Adrenal gland (tissue), 12 donors: ENCODE data around the gene GSTM3. TPM values are rescaled to one million over a fixed set of nuclear protein-coding genes. Genes with fewer than 3 reads are reported as not detected.

ENCODE experiments used
- DNase-seq, 7 donors: peaks; one replicate each; pipeline ENCODE4 v3.0.0-alpha.2; 2019 to 2020
- H3K27ac ChIP-seq, 5 donors: fragments of 200-600 bp; sonication (generic) in 4 of 5; 1 replicate in 3 of 5; 2 replicates in 2 of 5; pipeline versions ENCODE4 v1.5.1 to v1.8.0; 2016 to 2020; ENCODE audit warnings: mild to moderate bottlenecking in 1 of 5
- H3K27me3 ChIP-seq: fragments of 200-600 bp; 2 replicates; pipeline ENCODE4 v1.8.0; 2021
- H3K36me3 ChIP-seq, 2 donors: fragments of 200-600 bp; replicated peaks in 1 of 2; 1 replicate in 1 of 2; 2 replicates in 1 of 2; pipeline versions ENCODE4 v1.5.1 to v1.8.0; 2018 to 2022
- H3K4me1 ChIP-seq, 2 donors: fragments of 200-600 bp; replicated peaks in 1 of 2; 1 replicate in 1 of 2; 2 replicates in 1 of 2; pipeline versions ENCODE4 v1.5.1 to v1.8.0; 2018 to 2021
- H3K4me3 ChIP-seq, 4 donors: fragments of 200-600 bp; sonication (generic) in 3 of 4; one replicate each; pipeline ENCODE4 v1.5.1; 2016 to 2018
- H3K9me3 ChIP-seq, 3 donors: fragments of 200-600 bp; sonication (generic) in 1 of 3; replicated peaks in 1 of 3; 1 replicate in 2 of 3; 2 replicates in 1 of 3; pipeline versions ENCODE4 v1.5.1 to v1.8.0; 2016 to 2021
- POLR2A ChIP-seq, 2 donors: fragments of 450-650 bp; IDR thresholded peaks; one replicate each; pipeline ENCODE4 v1.6.1; 2017; ENCODE audit warnings: antibody characterized with exemption in 2 of 2, mild to moderate bottlenecking in 2 of 2, moderate library complexity in 1 of 2
- WGBS, 4 donors: extraction: QIAGEN DNeasy Blood & Tissue Kit in 2 of 4; methylation state at CpG; one replicate each; pipeline versions ENCODE4 v1.1.5 to v1.1.7; 2013 to 2017; 5-methylcytosine and 5-hydroxymethylcytosine counted together
- intact Hi-C, 2 donors: fragments of 100-400 bp; cut with DNase I; formaldehyde crosslinking; loops; one replicate each; pipeline versions ENCODE4 v1.14.1 to v1.15.0; 2022 to 2023
- polyA plus RNA-seq, 3 donors: library from polyadenylated mRNA; stranded (reverse); fragments of 200-250 nt in 2 of 3; fragments of 350-450 nt in 1 of 3; fragmentation: Illumina TruSeq in 1 of 3; extraction: RNeasy Lipid Tissue Mini Kit (QIAGEN cat#74804) in 1 of 3; gene quantifications; one replicate each; pipeline ENCODE4 v1.2.3, GENCODE V29; 2013 to 2014
- total RNA-seq, 9 donors: library from RNA; depleted of rRNA in 4 of 9; stranded (reverse); fragments of >200 nt in 4 of 9; fragments of 120-200 nt in 1 of 9; fragmentation: NEBNext Ultra II Directional in 1 of 9; extraction: Animal tissue kit (Norgen Biotek cat#: 25700) in 1 of 9; gene quantifications; one replicate each; pipeline versions ENCODE4 v1.1.0 to v1.2.4, GENCODE V29; 2013 to 2023
- TF ChIP-seq, protein P1 (sequence below), 6 experiments: fragments of 450-650 bp in 4 of 6; fragments of 200-600 bp in 2 of 6; sonication (generic) in 1 of 6; IDR thresholded peaks; 1 replicate in 5 of 6; 2 replicates in 1 of 6; pipeline versions ENCODE4 v1.5.1 to v1.8.0; 2016 to 2021; ENCODE audit warnings: antibody characterized with exemption in 6 of 6, mild to moderate bottlenecking in 2 of 6, moderate library complexity in 1 of 6
- donor health status: healthy with polysubstance abuse.
- donor health status: Bipolar disorder and iron deficiency.
- donor health status: DM: yes; HTN: yes; CAD: no.
- donor health status: DM: no; HTN: no; CAD: no.
- donor health status: DM: no; HTN: no; CAD: no.
- donor health status: DM: yes; HTN: yes; CAD: no.

Gene GSTM3
- total and polyA plus RNA-seq, 12 donors = 14.5 to 117 (median 72.0) TPM

DNA sequence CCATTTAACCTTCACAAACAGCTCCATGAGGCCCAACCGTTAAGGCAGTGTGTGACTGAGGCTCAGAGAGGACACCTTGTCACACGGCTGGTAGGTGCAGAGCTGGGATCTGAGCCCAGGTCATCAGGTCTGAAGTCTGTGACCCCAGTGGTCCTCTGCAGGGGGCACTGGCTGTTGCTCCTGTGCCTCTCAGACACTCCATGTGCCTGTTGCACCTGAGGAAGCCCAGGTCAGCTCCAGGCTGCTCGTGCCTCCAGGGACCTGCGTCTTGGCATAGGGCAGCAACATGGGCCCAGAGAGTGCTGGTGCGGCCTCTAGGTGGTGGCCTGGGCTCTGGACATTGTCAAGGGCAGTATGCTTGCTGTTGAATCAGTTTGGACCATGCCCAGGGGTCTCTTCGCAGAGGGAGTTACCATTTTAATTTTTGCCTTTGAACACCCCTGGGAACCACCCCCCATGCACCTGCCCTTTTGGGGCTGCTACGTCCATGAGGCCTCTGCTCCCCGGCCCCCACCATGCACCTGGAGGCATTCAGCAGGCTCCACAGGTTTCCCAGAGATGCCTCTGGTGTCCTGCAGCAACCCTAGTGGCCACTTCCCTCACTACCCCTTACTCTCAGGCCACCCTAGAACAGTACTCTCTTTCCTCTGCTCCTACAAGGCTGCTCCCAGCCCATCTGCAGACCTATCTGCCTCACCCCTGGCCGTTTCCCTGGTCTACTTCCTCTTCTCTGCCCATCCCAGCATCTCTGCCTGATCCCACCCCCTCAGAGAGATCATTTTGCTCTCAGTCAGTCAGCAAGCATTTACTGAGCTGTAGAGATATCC is 48.1 kb upstream of the GSTM3 start:
- H3K4me1 ChIP-seq = peaks cover 11 to 36% of the 10 kb centered on the region in 2 donors
- no peak for TF ChIP-seq POLR2A (IDR thresholded peaks at IDR 0.05)
- TF ChIP-seq, protein P1, sequence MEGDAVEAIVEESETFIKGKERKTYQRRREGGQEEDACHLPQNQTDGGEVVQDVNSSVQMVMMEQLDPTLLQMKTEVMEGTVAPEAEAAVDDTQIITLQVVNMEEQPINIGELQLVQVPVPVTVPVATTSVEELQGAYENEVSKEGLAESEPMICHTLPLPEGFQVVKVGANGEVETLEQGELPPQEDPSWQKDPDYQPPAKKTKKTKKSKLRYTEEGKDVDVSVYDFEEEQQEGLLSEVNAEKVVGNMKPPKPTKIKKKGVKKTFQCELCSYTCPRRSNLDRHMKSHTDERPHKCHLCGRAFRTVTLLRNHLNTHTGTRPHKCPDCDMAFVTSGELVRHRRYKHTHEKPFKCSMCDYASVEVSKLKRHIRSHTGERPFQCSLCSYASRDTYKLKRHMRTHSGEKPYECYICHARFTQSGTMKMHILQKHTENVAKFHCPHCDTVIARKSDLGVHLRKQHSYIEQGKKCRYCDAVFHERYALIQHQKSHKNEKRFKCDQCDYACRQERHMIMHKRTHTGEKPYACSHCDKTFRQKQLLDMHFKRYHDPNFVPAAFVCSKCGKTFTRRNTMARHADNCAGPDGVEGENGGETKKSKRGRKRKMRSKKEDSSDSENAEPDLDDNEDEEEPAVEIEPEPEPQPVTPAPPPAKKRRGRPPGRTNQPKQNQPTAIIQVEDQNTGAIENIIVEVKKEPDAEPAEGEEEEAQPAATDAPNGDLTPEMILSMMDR (IDR thresholded peaks at IDR 0.05) = peak in 3 of 6 experiments; percentile 14 to 34 (median 27)
- 65 to 91% (median 82%) methylated on average over 4 to 9 of the region's 9 CpGs for WGBS, 4 donors

DNA sequence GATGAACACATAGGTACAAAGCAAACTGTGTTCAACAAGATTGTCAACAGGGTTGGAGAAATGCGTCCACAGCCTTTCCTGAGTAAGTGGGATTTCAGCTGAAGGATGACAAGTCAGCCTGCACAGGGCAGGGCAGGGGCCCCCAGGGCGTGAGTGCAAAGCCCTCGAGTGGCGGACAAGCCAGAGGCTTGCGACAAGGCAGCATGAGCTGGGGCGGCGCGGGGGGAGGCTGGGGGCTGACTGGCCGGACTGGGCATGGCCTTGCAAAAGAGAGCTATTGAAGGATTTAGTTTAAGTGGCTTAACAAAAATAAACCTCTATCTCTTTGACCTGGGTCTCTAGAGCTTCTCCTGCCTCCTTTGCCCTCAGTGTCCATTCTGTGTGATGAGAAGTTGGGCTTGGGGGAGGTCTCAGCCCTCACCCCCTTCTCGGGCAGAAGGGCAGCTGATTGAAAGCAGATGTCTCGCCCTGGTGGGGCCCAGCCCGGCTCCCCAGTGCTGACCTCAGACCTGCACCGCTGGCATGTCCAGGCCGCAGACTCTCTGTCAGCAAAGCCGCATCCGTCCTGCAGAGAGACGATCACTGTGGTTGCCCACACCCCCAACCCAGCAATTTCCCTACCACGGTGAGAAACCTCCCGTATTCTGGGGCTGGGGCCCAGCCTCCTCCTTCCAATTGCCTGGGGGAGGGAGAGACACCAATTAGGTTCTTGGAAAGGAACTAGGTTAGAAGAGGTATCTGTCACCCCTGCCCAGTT is 47.2 kb upstream of the GSTM3 start:
- H3K4me3 ChIP-seq = no peak overlapping the region
- DNase-seq = peak in 4 of 7 donors; percentile 9 to 43 (median 14)
- TF ChIP-seq, protein P1 (IDR thresholded peaks at IDR 0.05) = no peak
- no peak for TF ChIP-seq POLR2A (IDR thresholded peaks at IDR 0.05)
- intact Hi-C loops = loop anchor here in 1 of 2 donors (10.0 kb wide), 1 partner anchor 127 kb away; the partner anchor contains the start of gene CSF1
- H3K4me1 ChIP-seq = peaks cover 12 to 38% of the 10 kb centered on the region in 2 donors
- H3K36me3 ChIP-seq = no peaks in the 10 kb centered on the region
- H3K27ac ChIP-seq = no peak overlapping the region
- 86 to 94% (median 91%) methylated on average over 17 to 19 of the region's 19 CpGs for WGBS, 4 donors
- H3K27me3 ChIP-seq = no peaks in the 10 kb centered on the region
- H3K9me3 ChIP-seq = no peaks in the 10 kb centered on the region

More for the DNA sequence above, 48.1 kb upstream of the GSTM3 start:
- Histone ChIP-seq H3K27ac (no peak overlapping the region), H3K27me3 (no peaks in the 10 kb centered on the region), H3K36me3 (no peaks in the 10 kb centered on the region), H3K4me3 (no peak overlapping the region), H3K9me3 (no peaks in the 10 kb centered on the region)
- DNase-seq = peak in 5 of 7 donors; percentile 8 to 44 (median 17)
- intact Hi-C loops = loop anchor here in 1 of 2 donors (10.0 kb wide), 1 partner anchor 126 kb away; the partner anchor contains the start of gene CSF1

DNA sequence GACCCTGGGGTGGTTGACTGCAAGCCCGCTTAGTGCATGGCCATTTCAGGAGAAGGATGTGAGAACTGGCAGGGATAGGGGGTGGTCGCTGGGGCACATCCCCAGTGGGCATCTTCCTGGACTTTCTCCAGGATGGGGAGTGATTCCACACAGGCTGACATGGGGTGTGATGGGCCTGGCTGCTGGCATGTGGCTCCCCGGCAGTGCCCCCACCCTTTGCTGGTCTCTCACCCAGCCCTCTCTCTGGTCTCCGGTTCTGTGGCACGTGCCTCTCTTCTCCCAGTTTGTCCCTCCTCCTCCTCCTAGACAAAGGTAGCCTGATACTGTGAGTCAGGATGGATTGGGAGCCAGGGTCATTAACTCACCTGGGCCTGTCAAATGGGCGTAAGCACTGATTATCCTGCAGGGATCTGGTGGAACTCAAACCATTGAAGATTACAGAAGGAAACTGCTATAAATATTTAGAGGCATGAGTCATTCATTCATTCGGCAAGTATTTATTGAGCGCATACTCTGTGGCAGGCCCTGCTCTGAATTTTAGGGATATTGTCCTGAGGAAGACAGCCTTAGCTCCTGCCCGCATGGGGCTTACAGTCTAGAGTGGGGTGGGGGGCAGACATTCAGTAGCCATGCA is 46.5 kb upstream of the GSTM3 start:
- Histone ChIP-seq H3K4me1 (peaks cover 9 to 37% of the 10 kb centered on the region in 2 donors), H3K9me3 (no peaks in the 10 kb centered on the region), H3K36me3 (no peaks in the 10 kb centered on the region), H3K4me3 (no peak overlapping the region), H3K27me3 (no peaks in the 10 kb centered on the region), H3K27ac (peak overlapping the region in 1 of 5 donors; percentile 6)
- WGBS, 4 donors = 82 to 94% (median 87%) methylated on average over 9 of the region's 9 CpGs
- peak in 1 of 7 donors; percentile 11 for DNase-seq
- TF ChIP-seq, protein P1 (IDR thresholded peaks at IDR 0.05) = no peak
- no peak for TF ChIP-seq POLR2A (IDR thresholded peaks at IDR 0.05)
- intact Hi-C loops = loop anchor here in 1 of 2 donors (10.0 kb wide), 1 partner anchor 127 kb away; the partner anchor contains the start of gene CSF1
